Small intestine (tissue), 7 donors: ENCODE measurements around the gene ZBTB49. TPM values are rescaled to one million over a fixed set of nuclear protein-coding genes. Genes with fewer than 3 reads are reported as not detected.
A peak's percentile ranks its signal among the peaks of the same experiment; 100 is the strongest.

Experiments
- DNase-seq, 2 donors: peaks; one replicate each; pipeline versions ENCODE4 v3.0.0 to v3.0.0-alpha.2; 2013
- FAIRE-seq: peaks from 2 replicates; lab custom pipeline; 2012; peaks lifted over from hg19 to GRCh38; lab: Jason Lieb, UNC
- H3K27ac ChIP-seq, 3 donors: one replicate each; pipeline ENCODE4 v1.5.1; 2013; ENCODE audit warnings: low read length in 2 of 3, mild to moderate bottlenecking in 2 of 3, control low read depth in 1 of 3, inconsistent platforms in 1 of 3, low read depth in 1 of 3, moderate library complexity in 1 of 3
- H3K27me3 ChIP-seq, 3 donors: one replicate each; pipeline ENCODE4 v1.6.1; 2013; ENCODE audit warnings: low read length in 3 of 3, inconsistent platforms in 1 of 3; ENCODE audit not compliant: control insufficient read depth in 3 of 3, insufficient read depth in 3 of 3
- H3K36me3 ChIP-seq, 3 donors: one replicate each; pipeline ENCODE4 v1.6.1; 2013; ENCODE audit warnings: low read length in 3 of 3, inconsistent platforms in 1 of 3, low read depth in 1 of 3, mild to moderate bottlenecking in 1 of 3, moderate library complexity in 1 of 3; ENCODE audit not compliant: control insufficient read depth in 3 of 3, insufficient read depth in 2 of 3
- H3K4me1 ChIP-seq, 3 donors: one replicate each; pipeline ENCODE4 v1.6.1; 2013; ENCODE audit warnings: low read length in 2 of 3, inconsistent platforms in 1 of 3, low read depth in 1 of 3, mild to moderate bottlenecking in 1 of 3, moderate library complexity in 1 of 3; ENCODE audit not compliant: control insufficient read depth in 3 of 3, insufficient read depth in 2 of 3
- H3K4me3 ChIP-seq, 3 donors: one replicate each; pipeline ENCODE4 v1.5.1; 2013; ENCODE audit warnings: low read length in 3 of 3, control low read depth in 1 of 3, inconsistent platforms in 1 of 3, low read depth in 1 of 3, mild to moderate bottlenecking in 1 of 3, moderate library complexity in 1 of 3
- H3K9me3 ChIP-seq, 2 donors: one replicate each; pipeline ENCODE4 v1.6.1; 2013; ENCODE audit warnings: low read depth in 1 of 2, low read length in 1 of 2; ENCODE audit not compliant: control insufficient read depth in 2 of 2, insufficient read depth in 1 of 2
- WGBS, 3 donors: extraction: QIAGEN DNeasy Blood & Tissue Kit; methylation state at CpG; one replicate each; pipeline ENCODE4 v1.1.7; 2013; 5-methylcytosine and 5-hydroxymethylcytosine counted together
- polyA plus RNA-seq, 4 donors: library from polyadenylated mRNA; stranded (reverse) in 3 of 4; unstranded in 1 of 4; fragments of 200-250 nt in 3 of 4; fragments of 120-200 nt in 1 of 4; gene quantifications; one replicate each; pipeline versions ENCODE4 v1.2.1 to v1.2.3, GENCODE V29; 2013
- donor health status: healthy with polysubstance abuse.
- donor health status: control.
- donor health status: control.
- donor health status: Bipolar disorder and iron deficiency.
- donor health status: healthy.

ZBTB49 gene
- polyA plus RNA-seq, 4 donors, result 1.8 to 5.8 (median 2.6) TPM

- FAIRE-seq, result no peak
- no peak overlapping the region for H3K27ac ChIP-seq
Observed at GRCh38 chr4:4288098-4288497, 2.0 kb upstream of the ZBTB49 start.

GRCh38 chr4:4289055-4289454, 996 bp upstream of the ZBTB49 start:
- no peaks in the 10 kb centered on the region for H3K9me3 ChIP-seq
- H3K4me1 ChIP-seq, result peaks cover 4 to 16% (median 6%) of the 10 kb centered on the region in 3 donors
- WGBS, 3 donors, result 9 to 31% (median 9%) methylated on average over 3 of the region's 3 CpGs
- FAIRE-seq (no peak), DNase-seq (no peak)
- H3K36me3 ChIP-seq, result peaks cover 0 to 5% (median 2%) of the 10 kb centered on the region in 3 donors
- no peaks in the 10 kb centered on the region for H3K27me3 ChIP-seq
- peak overlapping the region in 2 of 3 donors; percentile 55 to 83 for H3K4me3 ChIP-seq
- H3K27ac ChIP-seq, result no peak overlapping the region

More at GRCh38 chr4:4288098-4288497, 2.0 kb upstream of the ZBTB49 start:
- peaks cover 0 to 5% (median 2%) of the 10 kb centered on the region in 3 donors for H3K36me3 ChIP-seq
- no peaks in the 10 kb centered on the region for H3K27me3 ChIP-seq
- H3K9me3 ChIP-seq, result no peaks in the 10 kb centered on the region
- peaks cover 4 to 16% (median 6%) of the 10 kb centered on the region in 3 donors for H3K4me1 ChIP-seq
- H3K4me3 ChIP-seq, result no peak overlapping the region
- no peak for DNase-seq

- FAIRE-seq (no peak), DNase-seq (no peak)
- no peaks in the 10 kb centered on the region for H3K9me3 ChIP-seq
- no peaks in the 10 kb centered on the region for H3K27me3 ChIP-seq
- H3K27ac ChIP-seq, result peak overlapping the region; percentile 37 to 65 (median 62)
- peaks cover 4 to 16% (median 6%) of the 10 kb centered on the region in 3 donors for H3K4me1 ChIP-seq
- H3K4me3 ChIP-seq, result peak overlapping the region; percentile 55 to 83 (median 77)
- 0 to 1% (median 1%) methylated on average over 9 to 10 of the region's 10 CpGs for WGBS, 3 donors
- H3K36me3 ChIP-seq, result peaks cover 0 to 5% (median 0%) of the 10 kb centered on the region in 3 donors
Observed at GRCh38 chr4:4289597-4289940, 482 bp upstream of the ZBTB49 start.

GRCh38 chr4:4293279-4293678, 3.2 kb downstream of the ZBTB49 start:
- no peak overlapping the region for H3K4me3 ChIP-seq
- H3K36me3 ChIP-seq, result no peaks in the 10 kb centered on the region
- WGBS, 3 donors, result 96 to 97% (median 96%) methylated on average over 3 of the region's 3 CpGs
- peaks cover 2 to 16% (median 6%) of the 10 kb centered on the region in 3 donors for H3K4me1 ChIP-seq
- peaks cover 0 to 4% of the 10 kb centered on the region in 2 donors for H3K9me3 ChIP-seq
- DNase-seq (no peak), FAIRE-seq (no peak)
- no peak overlapping the region for H3K27ac ChIP-seq
- no peaks in the 10 kb centered on the region for H3K27me3 ChIP-seq

GRCh38 chr4:4296283-4296846, 6.3 kb downstream of the ZBTB49 start:
- FAIRE-seq (no peak), DNase-seq (no peak)
- peaks cover 0 to 2% (median 0%) of the 10 kb centered on the region in 3 donors for H3K4me1 ChIP-seq
- no peak overlapping the region for H3K27ac ChIP-seq
- H3K9me3 ChIP-seq, result peaks cover 0 to 4% of the 10 kb centered on the region in 2 donors
- no peaks in the 10 kb centered on the region for H3K27me3 ChIP-seq
- H3K4me3 ChIP-seq, result no peak overlapping the region
- H3K36me3 ChIP-seq, result peaks cover 2 to 7% (median 3%) of the 10 kb centered on the region in 3 donors
- WGBS, 3 donors, result 94 to 95% (median 94%) methylated on average over 5 of the region's 5 CpGs

GRCh38 chr4:4299006-4299405, 9.0 kb downstream of the ZBTB49 start:
- WGBS, 3 donors, result 91 to 95% (median 94%) methylated on average over 3 of the region's 3 CpGs
- H3K27ac ChIP-seq, result no peak overlapping the region
- no peak for FAIRE-seq

GRCh38 chr4:4302001-4302400, 11.9 kb downstream of the ZBTB49 start:
- H3K27ac ChIP-seq, result no peak overlapping the region
- DNase-seq (no peak), FAIRE-seq (no peak)
- H3K27me3 ChIP-seq, result no peaks in the 10 kb centered on the region
- H3K4me3 ChIP-seq, result no peak overlapping the region
- peaks cover 5 to 22% (median 12%) of the 10 kb centered on the region in 3 donors for H3K36me3 ChIP-seq
- H3K9me3 ChIP-seq, result no peaks in the 10 kb centered on the region
- H3K4me1 ChIP-seq, result no peaks in the 10 kb centered on the region
- 86 to 91% (median 88%) methylated on average over 5 of the region's 5 CpGs for WGBS, 3 donors

More at GRCh38 chr4:4299006-4299405, 9.0 kb downstream of the ZBTB49 start:
- H3K9me3 ChIP-seq, result peaks cover 0 to 4% of the 10 kb centered on the region in 2 donors
- H3K27me3 ChIP-seq, result no peaks in the 10 kb centered on the region
- peaks cover 5 to 12% (median 9%) of the 10 kb centered on the region in 3 donors for H3K36me3 ChIP-seq
- H3K4me1 ChIP-seq, result no peaks in the 10 kb centered on the region
- no peak for DNase-seq
- H3K4me3 ChIP-seq, result no peak overlapping the region

GRCh38 chr4:4302416-4302815, 12.4 kb downstream of the ZBTB49 start:
- Histone ChIP-seq H3K36me3 (peaks cover 5 to 27% (median 12%) of the 10 kb centered on the region in 3 donors), H3K9me3 (no peaks in the 10 kb centered on the region), H3K27me3 (no peaks in the 10 kb centered on the region), H3K27ac (no peak overlapping the region), H3K4me3 (no peak overlapping the region), H3K4me1 (no peaks in the 10 kb centered on the region)
- DNase-seq, result no peak
- WGBS, 3 donors, result 69 to 73% (median 70%) methylated on average over 6 of the region's 6 CpGs
- no peak for FAIRE-seq

- H3K4me3 ChIP-seq, result no peak overlapping the region
- WGBS, 3 donors, result 96 to 98% (median 96%) methylated on average over 11 of the region's 11 CpGs
- no peak for FAIRE-seq
Observed at GRCh38 chr4:4306920-4307319, 16.9 kb downstream of the ZBTB49 start.

More at GRCh38 chr4:4306920-4307319, 16.9 kb downstream of the ZBTB49 start:
- H3K27me3 ChIP-seq, result no peaks in the 10 kb centered on the region
- H3K9me3 ChIP-seq, result no peaks in the 10 kb centered on the region
- H3K27ac ChIP-seq, result no peak overlapping the region
- no peak for DNase-seq
- peaks cover under 1 to 25% (median 10%) of the 10 kb centered on the region in 3 donors for H3K36me3 ChIP-seq
- no peaks in the 10 kb centered on the region for H3K4me1 ChIP-seq
